GM19025 (cell line): Measurements from ENCODE around the gene CISH.

Source experiments
- ATAC-seq: cut with Tn5 transposase; IDR thresholded peaks from one replicate; pipeline ENCODE4 v1.9.1; 2021; ENCODE audit warnings: mild to moderate bottlenecking, low read depth, moderate library complexity; ENCODE audit not compliant: unreplicated experiment

The CISH gene

GRCh38 chr3:50600141-50600753, 11.3 kb downstream of the CISH start:
- ATAC-seq = no peak

GRCh38 chr3:50599716-50600118, 11.9 kb downstream of the CISH start:
- ATAC-seq = no peak

GRCh38 chr3:50599115-50599715, 12.4 kb downstream of the CISH start:
- ATAC-seq = no peak

- no peak for ATAC-seq
Measured at GRCh38 chr3:50594253-50594785, 17.3 kb downstream of the CISH start.

DNA sequence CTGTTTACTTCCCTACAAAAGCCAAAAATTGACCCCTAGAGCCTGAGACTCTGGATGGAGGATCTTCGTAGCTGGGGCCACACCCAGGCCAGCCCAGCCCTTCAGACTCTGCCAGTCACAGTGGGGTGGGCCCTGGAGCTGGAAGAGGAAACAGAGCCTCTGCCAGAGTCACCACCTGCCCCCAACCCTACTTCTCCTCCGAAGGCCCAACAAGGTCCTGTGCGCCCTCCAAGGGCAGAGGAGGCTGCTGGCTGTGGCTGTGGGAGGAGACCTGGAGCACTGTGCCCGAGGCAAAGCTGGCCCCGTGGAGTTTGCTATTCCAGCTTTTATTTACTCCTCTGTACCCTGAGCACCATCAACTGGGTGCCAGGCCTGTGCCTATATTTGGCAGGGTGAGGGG, 19.0 kb downstream of the CISH start:
- ATAC-seq = no peak

- no peak for ATAC-seq
Measured at GRCh38 chr3:50591196-50591741, 20.3 kb downstream of the CISH start.

DNA sequence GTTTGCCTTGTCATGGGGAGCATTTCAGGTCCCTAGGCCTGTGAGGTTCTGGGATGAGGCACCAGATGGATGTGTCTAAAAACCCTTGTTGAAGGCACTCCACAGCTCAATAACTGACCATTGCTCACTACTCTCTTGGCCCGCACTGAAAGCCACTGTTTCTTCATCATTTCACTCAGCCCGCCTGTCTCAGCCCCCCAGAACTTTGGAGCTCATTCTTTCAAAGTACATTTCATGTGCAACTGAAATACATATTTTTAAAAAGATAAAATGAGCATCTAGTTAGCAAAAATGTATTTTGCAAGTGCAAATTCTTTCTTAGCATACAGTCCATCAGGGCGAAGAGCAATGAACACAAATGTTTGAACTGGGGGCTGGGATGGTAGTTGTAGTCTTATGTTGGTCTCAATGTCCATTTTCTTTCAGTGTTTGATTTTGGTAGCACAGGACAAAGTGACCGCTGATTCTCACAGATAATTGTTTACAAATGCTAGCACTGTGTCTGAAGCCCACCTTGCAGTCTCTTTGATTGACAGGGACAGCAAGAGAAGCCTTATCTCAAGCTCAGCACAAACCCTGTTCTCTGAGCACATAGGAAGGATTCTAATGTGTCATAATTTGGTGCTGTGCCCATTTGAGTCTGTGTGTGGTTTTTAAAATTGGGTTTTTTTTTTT, 22.7 kb downstream of the CISH start:
- ATAC-seq = no peak

GRCh38 chr3:50587806-50588758, 23.5 kb downstream of the CISH start:
- ATAC-seq = no peak

DNA sequence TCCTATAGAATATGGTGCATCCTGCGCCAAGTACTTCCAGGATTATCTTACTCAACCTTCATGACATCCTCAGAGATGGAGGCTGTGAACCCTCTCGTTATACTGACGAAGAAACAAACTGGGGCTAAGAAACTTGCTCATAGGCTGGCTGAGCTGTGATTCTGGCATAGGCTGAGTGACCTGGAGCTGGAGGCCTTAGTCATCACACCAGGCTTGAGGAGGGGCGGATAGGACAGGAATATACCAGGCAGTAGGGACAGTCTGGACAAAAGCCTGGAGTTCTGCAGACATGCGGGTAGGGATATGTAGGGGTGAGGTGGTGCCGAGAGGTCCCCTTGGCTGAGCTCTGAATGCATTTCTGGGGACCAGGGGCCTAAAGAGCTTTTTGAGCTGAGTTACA, 24.2 kb downstream of the CISH start:
- ATAC-seq = no peak

DNA sequence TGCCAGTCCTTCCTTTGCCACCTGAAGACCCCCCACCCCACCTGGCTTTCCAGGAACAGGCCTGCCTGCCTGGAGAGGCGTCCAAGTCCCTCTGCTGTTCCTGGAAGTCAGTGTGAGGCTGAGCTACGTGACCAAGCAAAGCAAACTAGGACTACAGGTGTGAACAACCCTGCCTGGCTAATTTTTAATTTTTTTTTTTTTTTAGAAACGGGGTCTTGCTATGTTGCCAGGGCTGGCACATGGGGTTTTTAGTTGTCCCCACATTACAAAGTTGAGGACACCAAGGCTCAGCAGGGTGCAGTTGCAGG, 24.9 kb downstream of the CISH start:
- no peak for ATAC-seq

GRCh38 chr3:50585919-50586762, 25.4 kb downstream of the CISH start:
- no peak for ATAC-seq

DNA sequence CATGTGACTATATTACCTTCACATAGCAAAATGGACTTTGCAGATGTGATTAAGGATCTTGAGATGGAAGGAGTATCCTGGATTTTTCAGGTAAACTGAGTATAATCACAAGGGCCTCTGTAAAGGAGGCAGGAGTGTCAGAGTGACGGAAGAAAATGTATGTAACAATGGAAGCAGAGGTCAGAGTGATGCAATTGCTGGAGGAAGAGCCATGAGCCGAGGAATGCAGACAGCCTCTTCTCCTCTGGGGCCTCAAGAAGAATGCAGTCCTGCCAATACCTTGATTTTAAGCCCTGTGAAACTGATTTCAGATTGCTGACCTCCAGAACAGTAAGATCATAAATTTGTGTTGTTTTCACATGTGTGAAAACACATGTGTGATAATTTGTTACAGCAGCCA, 27.2 kb downstream of the CISH start:
- no peak for ATAC-seq

DNA sequence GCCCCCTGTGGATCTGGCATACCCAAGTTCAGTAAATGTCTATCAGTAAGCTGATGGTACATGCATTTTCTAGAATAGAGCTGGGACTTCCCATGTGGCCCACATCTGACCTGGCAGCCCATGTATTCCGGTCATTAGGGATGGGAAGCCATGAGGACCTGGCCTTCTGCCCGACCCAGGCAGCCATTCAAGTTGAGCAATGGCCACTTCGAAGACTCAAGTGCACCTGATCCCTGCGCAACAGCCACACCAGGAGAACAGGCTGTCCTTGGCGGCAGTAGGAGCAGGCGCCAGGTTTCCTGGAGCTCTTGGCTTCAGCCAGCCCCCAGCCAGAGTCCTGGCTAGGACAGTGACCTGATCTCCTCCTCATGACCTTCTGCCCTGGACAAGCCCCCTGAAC, 27.7 kb downstream of the CISH start:
- no peak for ATAC-seq

GRCh38 chr3:50582083-50582482, 29.5 kb downstream of the CISH start:
- ATAC-seq = no peak

GRCh38 chr3:50581459-50581842, 30.1 kb downstream of the CISH start:
- ATAC-seq = no peak

DNA sequence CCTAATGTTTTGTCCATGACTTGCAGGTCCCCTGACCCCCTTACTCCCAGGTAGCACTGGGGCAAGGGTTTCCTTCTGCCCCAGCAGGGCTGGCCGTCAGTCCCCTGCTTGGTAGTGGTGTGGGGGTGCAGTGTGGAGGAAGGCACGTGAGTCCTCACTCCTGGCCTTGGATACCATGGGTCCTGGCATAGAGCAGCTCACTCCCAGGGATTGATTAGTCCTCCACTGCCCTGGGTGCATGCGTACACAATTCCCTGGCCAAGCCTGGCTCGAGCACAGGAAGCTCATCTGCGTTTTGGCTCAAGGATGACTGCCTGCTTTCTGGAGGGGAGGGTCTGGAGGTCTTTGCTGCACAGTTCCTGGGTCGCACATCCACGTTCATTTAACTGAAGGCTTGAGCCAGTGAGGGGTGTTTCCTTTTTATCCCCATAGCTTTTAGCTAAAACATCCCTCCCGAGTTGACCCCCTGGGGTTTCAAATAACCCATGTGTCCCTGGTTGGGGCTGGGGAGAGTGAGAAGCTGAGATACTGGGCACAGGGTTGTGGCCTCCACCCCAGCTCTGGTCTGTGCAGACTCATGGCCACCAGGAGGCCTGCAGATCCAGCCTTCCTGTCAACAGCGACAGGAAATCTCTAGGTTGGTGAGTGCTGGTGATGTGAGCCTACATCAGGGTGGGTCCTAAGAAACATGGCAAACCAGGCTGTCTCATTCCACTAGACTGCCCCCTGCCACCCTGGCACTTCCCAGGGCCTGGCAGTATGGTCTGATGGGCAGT, 30.7 kb downstream of the CISH start:
- ATAC-seq = no peak

GRCh38 chr3:50577348-50577747, 34.2 kb downstream of the CISH start:
- no peak for ATAC-seq

DNA sequence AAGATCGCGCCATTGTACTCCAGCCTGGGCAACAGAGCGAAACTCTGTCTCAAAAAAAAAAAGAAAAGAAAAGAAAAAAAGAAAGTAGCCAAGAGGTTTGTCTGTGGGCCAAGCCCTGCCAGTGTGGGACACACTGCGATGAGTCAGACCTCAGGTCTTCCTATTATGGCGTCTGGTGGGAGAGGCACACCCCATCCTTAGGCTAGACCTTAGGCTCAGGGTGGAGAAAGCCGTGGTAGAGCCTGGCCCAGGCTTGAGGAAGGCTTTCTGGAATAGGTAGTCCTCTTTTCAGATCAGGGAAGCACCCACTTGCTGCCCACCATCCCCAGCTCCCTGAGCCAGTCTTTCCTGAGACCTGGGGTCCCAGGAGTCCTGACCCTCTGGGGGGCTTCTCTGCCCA, 36.2 kb downstream of the CISH start:
- ATAC-seq = no peak

DNA sequence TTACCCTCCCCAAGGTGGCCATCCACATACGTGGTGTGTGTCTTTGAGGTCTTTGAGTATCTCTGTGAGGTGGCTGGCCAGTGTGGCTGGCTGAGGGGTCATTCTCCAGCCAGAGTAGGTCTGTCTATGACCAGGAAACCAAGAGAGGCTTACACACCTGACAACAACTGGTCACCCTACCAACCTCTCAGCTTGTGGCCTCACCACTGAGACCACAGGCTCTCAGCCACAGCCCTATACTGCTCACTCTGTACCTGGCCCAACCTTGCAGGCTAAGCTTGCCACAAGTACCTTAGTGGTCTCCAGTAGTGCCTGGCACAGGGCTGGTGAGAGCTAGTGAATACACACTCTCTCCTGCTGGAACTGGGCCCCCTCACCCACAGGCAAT, 37.1 kb downstream of the CISH start:
- no peak for ATAC-seq
